ENCODE measurements around the gene PAOX.

The PAOX gene

GRCh38 chr10:133349577-133350011 is 29.5 kb upstream of the PAOX start:
- DNase-seq (ENCODE audit: low read depth in 2 of 2): no peak

- no peak for DNase-seq (ENCODE audit: low read depth in 2 of 2)
Measured at GRCh38 chr10:133350283-133350949, 28.6 kb upstream of the PAOX start.

DNA sequence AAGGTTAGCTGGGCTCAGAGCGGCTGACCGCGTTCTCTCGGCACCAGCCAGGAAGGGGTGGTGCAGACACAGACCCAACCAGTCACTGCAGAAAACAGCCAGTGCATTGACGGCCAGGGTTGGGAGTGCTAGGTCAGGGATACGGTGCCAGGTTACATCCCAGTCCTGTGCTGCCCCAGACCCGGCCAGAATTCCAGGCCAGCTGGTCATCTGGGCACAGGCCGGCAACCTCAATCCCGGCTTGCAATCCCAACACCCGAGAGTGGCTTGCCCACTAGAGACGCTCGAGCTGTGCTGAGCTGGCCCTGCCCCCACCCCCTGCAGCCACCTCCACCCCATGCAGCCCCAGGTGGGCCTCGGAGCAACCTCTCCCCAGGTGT is 28.1 kb upstream of the PAOX start:
- DNase-seq (ENCODE audit: low read depth in 2 of 2): no peak

DNA sequence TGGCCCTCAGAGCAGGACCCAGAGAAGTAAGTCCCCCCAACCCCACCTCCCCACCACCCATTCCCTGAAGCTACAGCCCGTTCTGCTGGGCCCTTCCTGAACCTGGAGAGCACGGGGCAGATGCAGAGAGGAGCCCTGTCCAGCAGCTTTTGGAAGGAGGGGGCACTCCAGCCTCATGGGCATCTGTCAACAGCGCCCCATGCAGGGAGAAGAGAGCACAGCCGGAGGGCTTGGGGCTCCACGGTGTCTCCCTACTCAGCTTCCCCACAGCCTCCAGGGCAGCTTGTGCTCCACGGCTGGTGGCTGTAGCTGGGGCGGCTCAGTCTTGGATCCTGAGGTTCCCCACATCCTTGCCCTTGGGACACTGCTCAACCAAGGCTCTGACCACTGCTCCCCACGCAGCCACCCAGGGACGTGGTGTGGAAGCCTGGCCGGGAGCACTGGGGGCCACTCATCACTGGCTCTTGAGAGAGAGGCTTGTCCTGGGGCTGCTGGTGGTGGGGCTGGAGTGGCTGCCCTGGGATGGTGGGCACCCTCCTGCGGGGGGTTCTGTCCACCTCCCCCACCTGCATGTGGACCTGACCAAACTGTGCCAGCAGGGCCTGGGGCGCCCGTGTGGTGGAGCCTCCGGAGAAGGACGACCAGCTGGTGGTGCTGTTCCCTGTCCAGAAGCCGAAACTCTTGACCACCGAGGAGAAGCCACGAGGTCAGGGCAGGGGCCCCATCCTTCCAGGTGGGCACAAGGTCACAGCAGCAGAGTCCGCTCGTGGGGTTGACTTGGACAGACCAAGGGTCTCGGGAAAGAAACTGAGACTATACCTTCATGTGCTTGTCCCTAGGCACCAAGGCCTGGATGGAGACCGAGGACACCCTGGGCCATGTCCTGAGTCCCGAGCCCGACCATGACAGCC is 27.4 kb upstream of the PAOX start:
- DNase-seq (ENCODE audit: low read depth in 2 of 2): no peak

DNA sequence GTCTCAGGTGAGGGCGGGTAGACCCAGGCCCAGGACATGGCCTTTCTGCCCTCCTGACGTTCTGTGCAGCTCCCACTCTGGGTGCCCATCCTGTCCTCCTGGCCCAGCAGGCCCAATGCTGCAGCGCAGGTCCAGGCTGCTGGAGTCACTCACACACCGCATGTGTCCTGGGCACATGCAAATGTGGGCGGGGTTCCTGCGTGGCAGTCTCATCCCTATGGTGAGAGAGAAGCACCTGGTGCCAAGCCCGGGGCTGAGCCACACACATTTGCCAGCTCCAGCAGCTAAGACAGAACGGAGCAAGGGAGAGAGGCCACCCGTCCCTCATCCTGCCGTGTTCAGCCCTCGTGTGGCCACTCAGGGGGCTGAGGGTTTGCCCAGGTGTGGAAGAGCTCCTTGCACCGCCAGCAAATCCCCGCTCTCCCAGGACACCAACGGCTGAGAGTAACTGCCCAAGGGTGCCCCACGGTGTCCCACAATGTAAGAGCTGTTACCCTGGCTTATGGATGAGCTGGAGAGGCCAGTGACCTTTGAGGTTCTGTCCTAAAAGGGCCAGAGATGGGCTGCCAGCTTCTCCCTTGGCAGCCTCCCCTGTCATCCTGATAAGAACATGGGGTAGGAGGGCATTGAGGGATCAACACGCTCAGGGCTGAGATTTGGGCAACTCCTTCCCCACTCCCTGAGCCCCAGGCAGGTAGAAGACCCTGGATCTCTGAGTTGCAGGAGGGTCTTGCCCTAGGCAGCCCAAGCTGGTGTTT is 25.7 kb upstream of the PAOX start:
- no peak for DNase-seq (ENCODE audit: low read depth in 2 of 2)

DNA sequence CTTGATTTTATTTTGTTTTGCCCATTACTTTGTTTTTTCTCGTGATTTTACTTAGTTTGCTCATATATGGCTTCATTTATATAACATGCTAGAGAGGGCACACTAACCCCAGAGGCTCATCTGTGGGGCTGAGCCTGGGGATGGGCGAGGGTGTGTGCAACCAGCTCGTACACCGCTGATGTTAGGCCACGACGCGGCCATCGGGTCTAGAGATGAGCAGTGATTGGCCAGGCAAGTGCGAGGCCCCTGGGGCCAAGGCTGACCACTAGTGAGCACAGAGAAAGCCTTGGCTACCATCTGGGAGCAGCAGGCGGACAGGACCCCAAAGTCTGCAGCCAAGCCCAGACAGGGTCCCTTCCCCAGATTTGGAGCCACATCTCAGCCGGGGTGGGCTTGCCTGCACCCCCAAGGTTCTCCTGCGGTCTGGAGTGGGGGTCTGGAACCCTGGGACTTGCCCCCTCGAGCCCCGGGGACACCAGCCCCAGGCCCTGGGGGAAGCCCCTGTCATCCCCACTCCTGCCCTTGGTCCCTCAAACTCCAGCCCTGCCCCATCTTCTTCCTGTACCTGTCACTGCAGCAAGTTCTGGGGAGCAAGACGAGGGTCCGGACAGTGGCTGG is 25.0 kb upstream of the PAOX start:
- DNase-seq (ENCODE audit: low read depth in 2 of 2): no peak

- DNase-seq (ENCODE audit: low read depth in 2 of 2): no peak
Measured at GRCh38 chr10:133354672-133355240, 24.3 kb upstream of the PAOX start.

- DNase-seq (ENCODE audit: low read depth in 2 of 2): no peak
Measured at GRCh38 chr10:133355266-133355665, 23.8 kb upstream of the PAOX start.

GRCh38 chr10:133355991-133356390 is 23.1 kb upstream of the PAOX start:
- no peak for DNase-seq (ENCODE audit: low read depth in 2 of 2)

DNA sequence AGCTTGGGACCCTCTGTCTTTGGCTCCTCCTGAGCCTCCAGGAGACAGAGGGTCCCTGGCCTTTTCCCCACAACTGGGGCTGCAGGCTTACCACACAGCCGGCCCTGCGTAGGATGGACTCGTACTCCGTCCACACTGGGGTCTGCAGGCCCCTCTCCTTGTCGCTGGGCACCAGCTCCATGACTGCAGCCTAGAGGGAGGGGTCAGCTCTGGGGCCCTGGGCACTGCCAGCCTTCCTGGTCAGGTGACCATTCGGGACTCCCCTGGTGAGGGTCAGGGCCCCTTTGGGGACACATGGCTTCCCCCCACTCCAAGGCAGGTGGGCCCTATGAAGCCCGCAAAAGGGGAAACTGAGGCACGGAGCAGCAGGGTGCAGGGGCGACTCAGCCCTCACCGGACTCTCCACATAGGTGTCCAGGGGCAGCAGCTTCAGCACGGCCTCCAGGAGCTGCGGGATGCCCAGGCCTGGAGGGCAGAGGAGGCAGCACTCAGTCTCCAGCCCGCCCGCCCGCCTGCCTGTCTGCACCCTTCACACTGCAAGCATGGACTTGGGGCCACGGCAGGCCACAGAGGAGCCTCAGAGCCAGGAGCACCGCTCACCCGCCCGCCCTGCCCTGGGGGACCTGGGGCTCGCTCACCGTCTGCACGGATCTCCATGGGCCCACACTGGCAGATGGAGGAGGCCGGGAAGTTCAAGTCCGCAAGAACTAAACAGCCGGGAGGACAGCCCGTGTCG is 22.3 kb upstream of the PAOX start:
- no peak for DNase-seq (ENCODE audit: low read depth in 2 of 2)

- peak in 1 of 2 donors; percentile 41 for DNase-seq (ENCODE audit: low read depth in 2 of 2)
Measured at GRCh38 chr10:133357285-133358161, 21.5 kb upstream of the PAOX start, which contains the start of gene FUOM. TSS of gene FUOM (minus strand) at chr10:133358019. CDS start at chr10:133358007, 12 bp downstream.

GRCh38 chr10:133358162-133358924 is 20.7 kb upstream of the PAOX start:
- no peak for DNase-seq (ENCODE audit: low read depth in 2 of 2)

GRCh38 chr10:133358925-133359310 is 20.1 kb upstream of the PAOX start:
- DNase-seq (ENCODE audit: low read depth in 2 of 2): no peak

GRCh38 chr10:133359554-133359971 is 19.5 kb upstream of the PAOX start:
- no peak for DNase-seq (ENCODE audit: low read depth in 2 of 2)

GRCh38 chr10:133359972-133360610 is 19.0 kb upstream of the PAOX start:
- no peak for DNase-seq (ENCODE audit: low read depth in 2 of 2)

GRCh38 chr10:133361227-133361626 is 17.8 kb upstream of the PAOX start:
- DNase-seq (ENCODE audit: low read depth in 2 of 2): no peak

GRCh38 chr10:133361773-133362441 is 17.2 kb upstream of the PAOX start:
- no peak for DNase-seq (ENCODE audit: low read depth in 2 of 2)

DNA sequence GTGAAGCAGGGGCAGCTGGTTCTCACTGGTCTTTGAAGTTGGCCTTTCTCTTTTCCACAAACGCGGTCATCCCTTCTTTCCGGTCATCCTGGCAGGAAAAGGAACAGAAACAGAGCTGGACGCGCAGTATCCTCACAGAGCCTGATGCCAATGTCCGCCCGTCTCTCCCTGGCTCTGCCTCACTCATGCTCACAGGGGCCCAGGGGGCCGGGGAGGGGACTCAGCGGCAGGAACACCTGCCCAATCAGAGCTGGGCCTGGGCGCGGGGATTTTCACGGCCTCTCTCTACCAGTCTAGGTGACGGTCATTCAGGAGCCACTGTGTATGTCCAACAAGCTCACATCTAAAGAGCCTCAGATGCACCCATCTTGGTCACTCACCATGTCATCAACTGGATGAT is 16.2 kb upstream of the PAOX start:
- DNase-seq (ENCODE audit: low read depth in 2 of 2): no peak
